Sigmoid colon (tissue), 4 donors: ENCODE results near the gene EXOC3L4.

Experiments
- EP300 ChIP-seq, 4 donors: sonication (generic); formaldehyde crosslinking; IDR thresholded peaks; one replicate each; pipeline ENCODE4 v1.6.1; 2017; ENCODE audit warnings: antibody characterized with exemption in 4 of 4
- POLR2A ChIP-seq, 2 donors: fragments of 450-650 bp; IDR thresholded peaks; one replicate each; pipeline ENCODE4 v1.6.1; 2016; ENCODE audit warnings: antibody characterized with exemption in 2 of 2, mild to moderate bottlenecking in 2 of 2, moderate library complexity in 2 of 2
- POLR2AphosphoS5 ChIP-seq, 4 donors: sonication (generic); formaldehyde crosslinking; IDR thresholded peaks; one replicate each; pipeline ENCODE4 v1.6.1; 2017; ENCODE audit warnings: antibody characterized with exemption in 4 of 4
- TF ChIP-seq, protein P1 (sequence below), 4 experiments: fragments of 450-650 bp in 3 of 4; fragments of 200-600 bp in 1 of 4; IDR thresholded peaks; one replicate each; pipeline ENCODE4 v1.5.1; 2016 to 2019; ENCODE audit warnings: antibody characterized with exemption in 4 of 4, mild to moderate bottlenecking in 3 of 4, moderate library complexity in 2 of 4

- TF ChIP-seq, protein P1, sequence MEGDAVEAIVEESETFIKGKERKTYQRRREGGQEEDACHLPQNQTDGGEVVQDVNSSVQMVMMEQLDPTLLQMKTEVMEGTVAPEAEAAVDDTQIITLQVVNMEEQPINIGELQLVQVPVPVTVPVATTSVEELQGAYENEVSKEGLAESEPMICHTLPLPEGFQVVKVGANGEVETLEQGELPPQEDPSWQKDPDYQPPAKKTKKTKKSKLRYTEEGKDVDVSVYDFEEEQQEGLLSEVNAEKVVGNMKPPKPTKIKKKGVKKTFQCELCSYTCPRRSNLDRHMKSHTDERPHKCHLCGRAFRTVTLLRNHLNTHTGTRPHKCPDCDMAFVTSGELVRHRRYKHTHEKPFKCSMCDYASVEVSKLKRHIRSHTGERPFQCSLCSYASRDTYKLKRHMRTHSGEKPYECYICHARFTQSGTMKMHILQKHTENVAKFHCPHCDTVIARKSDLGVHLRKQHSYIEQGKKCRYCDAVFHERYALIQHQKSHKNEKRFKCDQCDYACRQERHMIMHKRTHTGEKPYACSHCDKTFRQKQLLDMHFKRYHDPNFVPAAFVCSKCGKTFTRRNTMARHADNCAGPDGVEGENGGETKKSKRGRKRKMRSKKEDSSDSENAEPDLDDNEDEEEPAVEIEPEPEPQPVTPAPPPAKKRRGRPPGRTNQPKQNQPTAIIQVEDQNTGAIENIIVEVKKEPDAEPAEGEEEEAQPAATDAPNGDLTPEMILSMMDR (IDR thresholded peaks at IDR 0.05) = no peak
- TF ChIP-seq POLR2A (IDR thresholded peaks at IDR 0.05) = no peak
- TF ChIP-seq EP300 (IDR thresholded peaks at IDR 0.05) = no peak
- TF ChIP-seq POLR2AphosphoS5 (IDR thresholded peaks at IDR 0.05) = no peak
These were observed 28.7 kb upstream of the EXOC3L4 start for GRCh38 chr14:103065861-103066260.
